Right lobe of liver (tissue), 6 donors: ENCODE data around the gene SLC39A11. TPM values are rescaled to one million over a fixed set of nuclear protein-coding genes. Genes with fewer than 3 reads are reported as not detected.

Experiments
- ATAC-seq, 4 donors: fragments of 200-7000 bp; cut with Tn5 transposase; one replicate each; pipeline ENCODE4 v1.9.1; 2020; ENCODE audit warnings: mild to moderate bottlenecking in 4 of 4, moderate library complexity in 4 of 4
- DNase-seq, 3 donors: peaks; one replicate each; pipeline ENCODE4 v3.0.0-alpha.2; 2020
- H3K27ac ChIP-seq, 3 donors: fragments of 200-600 bp; one replicate each; pipeline ENCODE4 v1.8.0; 2022
- H3K27me3 ChIP-seq, 2 donors: fragments of 200-600 bp; one replicate each; pipeline ENCODE4 v1.8.0; 2022
- H3K36me3 ChIP-seq, 4 donors: fragments of 200-600 bp; sonication (generic) in 1 of 4; one replicate each; pipeline versions ENCODE4 v1.5.1 to v1.8.0; 2017 to 2022; ENCODE audit warnings: control low read depth in 1 of 4
- H3K4me1 ChIP-seq, 4 donors: fragments of 200-600 bp; sonication (generic) in 1 of 4; one replicate each; pipeline versions ENCODE4 v1.5.1 to v1.8.0; 2017 to 2022; ENCODE audit warnings: control low read depth in 1 of 4
- H3K4me3 ChIP-seq, 3 donors: fragments of 200-600 bp; one replicate each; pipeline ENCODE4 v1.8.0; 2022
- H3K9me3 ChIP-seq, 4 donors: fragments of 200-600 bp; sonication (generic) in 1 of 4; one replicate each; pipeline versions ENCODE4 v1.5.1 to v1.8.0; 2017 to 2022; ENCODE audit warnings: control low read depth in 1 of 4
- CTCF ChIP-seq, 4 donors: fragments of 200-600 bp in 3 of 4; fragments of 450-650 bp in 1 of 4; IDR thresholded peaks; one replicate each; pipeline versions ENCODE4 v1.5.1 to v1.8.0; 2016 to 2022; ENCODE audit warnings: antibody characterized with exemption in 4 of 4, mild to moderate bottlenecking in 2 of 4
- POLR2A ChIP-seq: fragments of 450-650 bp; IDR thresholded peaks from one replicate; pipeline ENCODE4 v1.6.1; 2017; ENCODE audit warnings: antibody characterized with exemption, mild to moderate bottlenecking
- WGBS: methylation state at CpG from one replicate; pipeline ENCODE4 v1.1.6; 2018; ENCODE audit warnings: low coverage, low lambda C conversion rate; ENCODE audit not compliant: insufficient coverage; ENCODE audit errors: missing lambda C conversion rate; 5-methylcytosine and 5-hydroxymethylcytosine counted together
- intact Hi-C, 2 donors: fragments of 100-400 bp; cut with DNase I; formaldehyde crosslinking; loops; one replicate each; pipeline versions ENCODE4 v1.11.2 to v1.14.1; 2022
- total RNA-seq, 6 experiments: library from RNA; depleted of rRNA in 2 of 6; stranded (reverse); fragments of >200 nt in 2 of 6; fragmentation: NEBNext Ultra II Directional in 3 of 6; extraction: Animal tissue kit (Norgen Biotek cat#: 25700) in 3 of 6; gene quantifications; one replicate each; pipeline versions ENCODE4 v1.1.0 to v1.2.4, GENCODE V29; 2016 to 2023
- donor health status: DM: no; HTN: yes; CAD: no.
- donor health status: DM: no; HTN: no; CAD: no.
- donor health status: DM: no; HTN: no; CAD: no.
- donor health status: DM: no; HTN: yes; CAD: no.
- donor health status: DM: no; HTN: yes; CAD: no.

SLC39A11 gene
- total RNA-seq, 6 experiments from 2014 or later = 25.4 to 49.6 (median 39.3) TPM

DNA sequence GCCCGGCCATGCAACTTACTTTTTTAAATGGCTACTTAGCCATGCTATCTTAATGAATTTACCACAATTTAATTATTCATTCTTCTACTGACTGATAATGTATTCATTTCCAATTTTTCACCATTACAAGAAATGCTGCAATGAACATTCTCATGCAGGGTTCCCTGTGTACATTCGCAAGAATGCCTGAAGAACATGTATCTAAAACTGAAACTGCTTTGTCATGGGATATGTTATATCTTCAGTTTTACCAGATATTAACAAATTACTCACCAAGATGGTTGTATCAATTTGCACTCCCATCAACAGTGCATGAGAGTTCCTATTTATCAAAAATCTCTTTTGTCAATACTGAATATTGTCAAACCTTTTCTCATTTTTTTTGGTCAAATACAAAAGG is 100.8 kb downstream of the SLC39A11 start:
- ATAC-seq (no peak), DNase-seq (no peak)
- H3K36me3 ChIP-seq = no peaks in the 10 kb centered on the region
- H3K4me3 ChIP-seq = no peak overlapping the region
- 96% methylated on average over 2 of the region's 2 CpGs for WGBS
- no peak overlapping the region for H3K27ac ChIP-seq
- H3K27me3 ChIP-seq = no peaks in the 10 kb centered on the region
- intact Hi-C loops = no loop called here
- no peaks in the 10 kb centered on the region for H3K4me1 ChIP-seq
- no peak for TF ChIP-seq POLR2A
- no peak for TF ChIP-seq CTCF (IDR thresholded peaks at IDR 0.05)
- H3K9me3 ChIP-seq = no peaks in the 10 kb centered on the region

- Histone ChIP-seq H3K4me1 (no peaks in the 10 kb centered on the region), H3K27ac (no peak overlapping the region), H3K9me3 (no peaks in the 10 kb centered on the region), H3K4me3 (no peak overlapping the region), H3K36me3 (no peaks in the 10 kb centered on the region), H3K27me3 (no peaks in the 10 kb centered on the region)
- no peak for TF ChIP-seq POLR2A
- ATAC-seq (no peak), DNase-seq (no peak)
- intact Hi-C loops = no loop called here
- 66% methylated on average over 6 of the region's 6 CpGs for WGBS
Measured at GRCh38 chr17:72989074-72989610, 103.3 kb downstream of the SLC39A11 start.

DNA sequence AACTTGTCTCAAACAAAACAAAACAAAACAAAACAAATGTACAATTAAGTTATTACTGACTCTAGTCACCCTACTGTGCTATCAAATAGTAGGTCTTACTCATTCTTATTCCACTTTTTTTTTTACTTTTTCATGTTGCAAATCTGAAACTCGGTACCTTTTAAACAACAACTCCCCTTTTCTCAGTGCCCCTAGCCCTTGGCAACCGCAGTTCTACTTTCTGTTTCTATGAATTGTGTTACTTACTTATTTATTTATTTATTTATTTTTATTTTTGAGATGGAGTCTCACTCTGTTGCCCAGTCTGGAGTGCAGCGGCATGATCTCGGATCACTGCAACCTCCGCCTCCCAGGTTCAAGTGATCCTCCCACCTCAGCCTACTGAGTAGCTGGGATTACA is 104.0 kb downstream of the SLC39A11 start:
- ATAC-seq (no peak), DNase-seq (no peak)
- 94% methylated on average over 5 of the region's 5 CpGs for WGBS
- intact Hi-C loops = no loop called here
- H3K9me3 ChIP-seq = no peaks in the 10 kb centered on the region
- H3K4me3 ChIP-seq = no peak overlapping the region
- TF ChIP-seq POLR2A (no peak), CTCF (IDR thresholded peaks at IDR 0.05) (no peak)
- peaks cover 0 to 4% (median under 1%) of the 10 kb centered on the region in 4 donors for H3K4me1 ChIP-seq
- H3K27me3 ChIP-seq = no peaks in the 10 kb centered on the region
- H3K36me3 ChIP-seq = no peaks in the 10 kb centered on the region
- H3K27ac ChIP-seq = no peak overlapping the region

DNA sequence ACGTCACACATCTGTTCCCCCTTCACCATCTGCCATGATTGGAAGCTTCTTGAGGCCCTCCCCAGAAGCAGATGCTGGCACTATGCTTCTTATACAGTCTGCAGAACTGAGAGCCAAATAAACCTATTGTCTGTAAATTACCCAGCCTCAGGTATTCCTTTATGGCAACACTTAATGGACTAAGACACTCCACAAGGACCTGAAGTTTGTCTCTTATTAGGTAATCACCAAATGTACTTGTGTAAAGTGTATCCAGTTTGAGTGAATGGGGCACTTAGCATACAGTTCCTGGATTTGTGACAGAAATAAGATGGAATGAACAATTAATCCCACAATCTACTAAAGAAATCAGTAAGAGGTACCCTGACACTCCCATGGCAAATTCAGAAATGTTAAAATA is 105.3 kb downstream of the SLC39A11 start:
- no peaks in the 10 kb centered on the region for H3K36me3 ChIP-seq
- no peak for TF ChIP-seq CTCF (IDR thresholded peaks at IDR 0.05)
- TF ChIP-seq POLR2A = no peak
- ATAC-seq (no peak), DNase-seq (no peak)
- H3K4me1 ChIP-seq = peaks cover 0 to 13% (median 4%) of the 10 kb centered on the region in 4 donors
- no peaks in the 10 kb centered on the region for H3K9me3 ChIP-seq
- intact Hi-C loops = no loop called here
- H3K27ac ChIP-seq = no peak overlapping the region
- H3K27me3 ChIP-seq = no peaks in the 10 kb centered on the region
- no peak overlapping the region for H3K4me3 ChIP-seq
- no CpG with 5 or more reads among the region's 1 CpG for WGBS

- Histone ChIP-seq H3K9me3 (no peaks in the 10 kb centered on the region), H3K4me1 (peaks cover 0 to 15% (median 4%) of the 10 kb centered on the region in 4 donors), H3K27me3 (no peaks in the 10 kb centered on the region), H3K4me3 (no peak overlapping the region), H3K27ac (no peak overlapping the region), H3K36me3 (no peaks in the 10 kb centered on the region)
- DNase-seq (peak; percentile 39 to 74 (median 64)), ATAC-seq (peak; percentile 84 to 88 (median 86))
- 52% methylated on average over 5 of the region's 11 CpGs for WGBS
- intact Hi-C loops = no loop called here
- TF ChIP-seq CTCF (IDR thresholded peaks at IDR 0.05) (peak; percentile 77 to 89 (median 84)), POLR2A (no peak)
Measured at GRCh38 chr17:72985882-72986720, 106.4 kb downstream of the SLC39A11 start.
